Keratinocyte (primary cell): Measurements from ENCODE around the gene SIPA1L3. TPM values are rescaled to one million over a fixed set of nuclear protein-coding genes. Genes with fewer than 3 reads are reported as not detected.

Source experiments
- DNase-seq: peaks from one replicate; pipeline ENCODE4 v3.0.0-alpha.2; 2011; ENCODE audit warnings: low read depth, missing footprints, low spot score
- FAIRE-seq: peaks from 2 replicates; lab custom pipeline; 2011; peaks lifted over from hg19 to GRCh38; lab: Jason Lieb, UNC
- H2AFZ ChIP-seq: 2 replicates; pipeline ENCODE4 v1.6.0; 2012; ENCODE audit warnings: low read length, control low read depth, inconsistent platforms; ENCODE audit not compliant: control insufficient read depth
- H3K27ac ChIP-seq: 2 replicates; pipeline ENCODE4 v1.5.1; 2011; ENCODE audit warnings: low read length; ENCODE audit not compliant: control insufficient read depth, insufficient read depth
- H3K27me3 ChIP-seq: 3 replicates; pipeline ENCODE4 v1.6.0; 2011; ENCODE audit warnings: low read length; ENCODE audit not compliant: control insufficient read depth, insufficient read depth; ENCODE audit errors: extremely low read depth
- H3K36me3 ChIP-seq, 2 experiments: 2 replicates in 1 of 2; 3 replicates in 1 of 2; pipeline ENCODE4 v1.5.1; 2011; ENCODE audit warnings: low read length in 2 of 2, mild to moderate bottlenecking in 1 of 2; ENCODE audit not compliant: control insufficient read depth in 2 of 2, insufficient read depth in 2 of 2; ENCODE audit errors: extremely low read depth in 1 of 2
- H3K4me1 ChIP-seq: 3 replicates; pipeline ENCODE4 v1.5.1; 2011; ENCODE audit warnings: low read length; ENCODE audit not compliant: control insufficient read depth, insufficient read depth; ENCODE audit errors: extremely low read depth
- H3K4me2 ChIP-seq: 3 replicates; pipeline ENCODE4 v1.6.0; 2011; ENCODE audit warnings: low read depth, low read length; ENCODE audit not compliant: control insufficient read depth, insufficient read depth; ENCODE audit errors: extremely low read depth
- H3K4me3 ChIP-seq, 3 experiments: fragments of 200-600 bp in 1 of 3; sonication (generic) in 1 of 3; 2 replicates in 2 of 3; 3 replicates in 1 of 3; pipeline ENCODE4 v1.5.1; 2011 to 2016; ENCODE audit warnings: low read length in 3 of 3, mild to moderate bottlenecking in 3 of 3, control low read depth in 2 of 3, inconsistent platforms in 1 of 3, low read depth in 1 of 3, mixed read lengths in 1 of 3, mixed run types in 1 of 3, moderate library complexity in 1 of 3; ENCODE audit not compliant: control insufficient read depth in 2 of 3, insufficient read depth in 2 of 3; ENCODE audit errors: extremely low read depth in 1 of 3
- H3K79me2 ChIP-seq: 2 replicates; pipeline ENCODE4 v1.6.0; 2012; ENCODE audit warnings: low read length; ENCODE audit not compliant: control insufficient read depth, insufficient read depth
- H3K9ac ChIP-seq: 3 replicates; pipeline ENCODE4 v1.6.0; 2011; ENCODE audit warnings: low read length; ENCODE audit not compliant: control insufficient read depth, insufficient read depth; ENCODE audit errors: extremely low read depth
- H3K9me1 ChIP-seq: 3 replicates; pipeline ENCODE4 v1.6.0; 2011; ENCODE audit warnings: low read length; ENCODE audit not compliant: control insufficient read depth, insufficient read depth; ENCODE audit errors: extremely low read depth
- H3K9me3 ChIP-seq: 2 replicates; pipeline ENCODE4 v1.5.1; 2012; ENCODE audit warnings: low read depth, low read length; ENCODE audit not compliant: control insufficient read depth
- H4K20me1 ChIP-seq: 3 replicates; pipeline ENCODE4 v1.6.0; 2011; ENCODE audit warnings: low read length; ENCODE audit not compliant: control insufficient read depth, insufficient read depth; ENCODE audit errors: extremely low read depth
- EZH2 ChIP-seq: IDR thresholded peaks from one replicate; pipeline ENCODE4 v1.6.1; 2012; ENCODE audit warnings: inconsistent platforms, mild to moderate bottlenecking, low read length, moderate library complexity
- dilution Hi-C: fragments of 300-500 bp; cut with MboI; formaldehyde crosslinking; loops from one replicate; pipeline ENCODE4 v1.7.0; 2020; ENCODE audit warnings: low sequenced_read_pairs; ENCODE audit not compliant: extremely low pct_ligation_motif_present
- polyA plus RNA-seq, 5 experiments: library from polyadenylated mRNA; depleted of rRNA in 3 of 5; stranded (reverse) in 3 of 5; stranded (forward) in 1 of 5; unstranded in 1 of 5; fragments of >200 nt; gene quantifications; 1 replicate in 1 of 5; 2 replicates in 3 of 5; 3 replicates in 1 of 5; pipeline versions ENCODE4 v1.2.1 to v1.2.3, GENCODE V29; 2011 to 2012; ENCODE audit warnings: missing spikeins in 2 of 5, low read depth in 1 of 5, low replicate concordance in 1 of 5
- TF ChIP-seq, protein P1 (sequence below), 3 experiments: IDR thresholded peaks in 1 of 3; conservative IDR thresholded peaks in 1 of 3; optimal IDR thresholded peaks in 1 of 3; 2 replicates in 2 of 3; 3 replicates in 1 of 3; pipeline versions ENCODE3 to v1.5.1; 2011; ENCODE audit warnings: low read length in 3 of 3, mild to moderate bottlenecking in 3 of 3, moderate library complexity in 2 of 3, control low read depth in 1 of 3, inconsistent platforms in 1 of 3; ENCODE audit not compliant: insufficient read depth in 2 of 3; ENCODE audit errors: extremely low read depth in 1 of 3

The SIPA1L3 gene
- polyA plus RNA-seq, 1 donor (not counting 4 experiments of a cell fraction or from before 2014, with no cell fraction given): 8.0 TPM

DNA sequence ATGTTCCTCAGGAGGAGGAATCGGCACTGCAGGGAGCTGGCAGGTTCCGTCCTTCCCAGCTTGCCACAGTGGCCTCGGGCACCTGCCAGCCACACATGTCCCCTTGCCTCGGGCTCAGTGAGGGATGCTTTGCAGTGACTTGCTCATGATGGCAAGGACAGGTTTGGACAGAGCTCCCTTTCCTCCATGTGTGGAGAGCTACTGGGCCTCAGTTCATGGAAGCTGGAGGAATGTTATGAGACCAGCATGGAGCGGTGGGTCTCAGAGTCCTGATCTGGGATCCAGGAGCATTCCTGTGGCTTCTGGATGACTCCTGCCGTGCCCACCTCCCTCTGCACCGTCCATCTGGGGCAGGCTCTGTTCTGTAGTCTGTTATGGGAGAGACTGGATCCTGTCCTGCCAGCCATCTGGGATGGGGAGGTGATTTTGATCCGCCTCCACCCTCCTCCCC is 59.2 kb downstream of the SIPA1L3 start:
- no peak overlapping the region for H3K9ac ChIP-seq
- peak overlapping the region; percentile 30 for H2AFZ ChIP-seq
- H3K9me3 ChIP-seq: peaks cover 4% of the 10 kb centered on the region
- FAIRE-seq (peak; percentile 83), DNase-seq (peak; percentile 82)
- H3K27ac ChIP-seq: no peak overlapping the region
- H3K4me2 ChIP-seq: peak overlapping the region; percentile 65
- H4K20me1 ChIP-seq: peaks cover 4% of the 10 kb centered on the region
- dilution Hi-C loops: no loop called here
- peak overlapping the region in 2 of 3 experiments; percentile 44 to 56 for H3K4me3 ChIP-seq
- TF ChIP-seq, protein P1, sequence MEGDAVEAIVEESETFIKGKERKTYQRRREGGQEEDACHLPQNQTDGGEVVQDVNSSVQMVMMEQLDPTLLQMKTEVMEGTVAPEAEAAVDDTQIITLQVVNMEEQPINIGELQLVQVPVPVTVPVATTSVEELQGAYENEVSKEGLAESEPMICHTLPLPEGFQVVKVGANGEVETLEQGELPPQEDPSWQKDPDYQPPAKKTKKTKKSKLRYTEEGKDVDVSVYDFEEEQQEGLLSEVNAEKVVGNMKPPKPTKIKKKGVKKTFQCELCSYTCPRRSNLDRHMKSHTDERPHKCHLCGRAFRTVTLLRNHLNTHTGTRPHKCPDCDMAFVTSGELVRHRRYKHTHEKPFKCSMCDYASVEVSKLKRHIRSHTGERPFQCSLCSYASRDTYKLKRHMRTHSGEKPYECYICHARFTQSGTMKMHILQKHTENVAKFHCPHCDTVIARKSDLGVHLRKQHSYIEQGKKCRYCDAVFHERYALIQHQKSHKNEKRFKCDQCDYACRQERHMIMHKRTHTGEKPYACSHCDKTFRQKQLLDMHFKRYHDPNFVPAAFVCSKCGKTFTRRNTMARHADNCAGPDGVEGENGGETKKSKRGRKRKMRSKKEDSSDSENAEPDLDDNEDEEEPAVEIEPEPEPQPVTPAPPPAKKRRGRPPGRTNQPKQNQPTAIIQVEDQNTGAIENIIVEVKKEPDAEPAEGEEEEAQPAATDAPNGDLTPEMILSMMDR (optimal IDR thresholded peaks at IDR 0.05 in 1 of 3, IDR thresholded peaks at IDR 0.05 in 1 of 3, conservative IDR thresholded peaks at IDR 0.05 in 1 of 3; ENCODE audit: extremely low read depth in 1 of 3, insufficient read depth in 2 of 3, low read length in 3 of 3): no peak
- no peak for TF ChIP-seq EZH2
- no peaks in the 10 kb centered on the region for H3K27me3 ChIP-seq
- peaks cover 2% of the 10 kb centered on the region for H3K9me1 ChIP-seq
- peaks cover 13% of the 10 kb centered on the region for H3K79me2 ChIP-seq
- peaks cover 24% of the 10 kb centered on the region for H3K4me1 ChIP-seq
- no peaks in the 10 kb centered on the region for H3K36me3 ChIP-seq

DNA sequence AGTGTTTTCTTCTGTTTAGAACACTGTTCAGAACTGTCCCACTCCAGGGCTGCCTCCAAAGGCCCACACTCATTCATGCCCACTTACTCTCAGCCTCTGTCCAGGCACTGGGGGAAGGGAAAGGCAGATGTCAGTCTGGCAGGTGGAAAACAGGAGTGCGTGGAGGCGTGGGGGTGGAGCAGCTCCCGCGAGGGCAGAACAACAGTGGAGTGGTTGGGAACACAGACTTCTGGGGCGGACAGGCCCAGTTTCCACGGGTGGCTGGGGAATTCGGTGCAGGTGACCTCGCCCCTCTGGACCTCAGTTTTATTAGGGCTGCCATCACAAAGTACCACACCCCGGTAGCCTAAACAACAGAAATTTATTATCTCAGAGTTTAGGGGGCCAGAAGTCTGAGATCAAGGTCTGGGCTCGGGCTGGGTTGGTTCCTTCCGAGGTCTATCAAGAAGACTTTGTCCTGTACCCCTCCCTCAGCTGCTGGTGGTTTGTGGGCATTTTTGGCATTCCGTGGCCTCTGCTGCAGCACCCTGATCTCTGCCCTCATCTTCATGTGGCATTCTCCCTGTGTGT is 59.7 kb downstream of the SIPA1L3 start:
- Histone ChIP-seq H3K4me2 (peak overlapping the region; percentile 65), H3K9ac (no peak overlapping the region)
- no peak for DNase-seq

More for the DNA sequence above, 59.7 kb downstream of the SIPA1L3 start:
- Histone ChIP-seq H4K20me1 (peaks cover 4% of the 10 kb centered on the region), H3K4me3 (peak overlapping the region in 2 of 3 experiments; percentile 12 to 56), H3K9me3 (peaks cover 4% of the 10 kb centered on the region), H3K27ac (no peak overlapping the region), H3K79me2 (peaks cover 13% of the 10 kb centered on the region), H3K27me3 (no peaks in the 10 kb centered on the region), H3K4me1 (peaks cover 24% of the 10 kb centered on the region), H3K9me1 (peaks cover 2% of the 10 kb centered on the region), H3K36me3 (no peaks in the 10 kb centered on the region), H2AFZ (no peak overlapping the region)
- TF ChIP-seq, protein P1 (optimal IDR thresholded peaks at IDR 0.05 in 1 of 3, IDR thresholded peaks at IDR 0.05 in 1 of 3, conservative IDR thresholded peaks at IDR 0.05 in 1 of 3; ENCODE audit: extremely low read depth in 1 of 3, insufficient read depth in 2 of 3, low read length in 3 of 3): no peak
- no peak for TF ChIP-seq EZH2
- no peak for FAIRE-seq
- dilution Hi-C loops: no loop called here
